LNCAP (cell line): ENCODE measurements around the gene TBC1D1.

Experiments used
- TF ChIP-seq, protein P1 (sequence below): fragments of 450-650 bp; IDR thresholded peaks from 2 replicates; pipeline ENCODE4 v1.5.1; 2017; ENCODE audit warnings: mild to moderate bottlenecking

TBC1D1 gene

DNA sequence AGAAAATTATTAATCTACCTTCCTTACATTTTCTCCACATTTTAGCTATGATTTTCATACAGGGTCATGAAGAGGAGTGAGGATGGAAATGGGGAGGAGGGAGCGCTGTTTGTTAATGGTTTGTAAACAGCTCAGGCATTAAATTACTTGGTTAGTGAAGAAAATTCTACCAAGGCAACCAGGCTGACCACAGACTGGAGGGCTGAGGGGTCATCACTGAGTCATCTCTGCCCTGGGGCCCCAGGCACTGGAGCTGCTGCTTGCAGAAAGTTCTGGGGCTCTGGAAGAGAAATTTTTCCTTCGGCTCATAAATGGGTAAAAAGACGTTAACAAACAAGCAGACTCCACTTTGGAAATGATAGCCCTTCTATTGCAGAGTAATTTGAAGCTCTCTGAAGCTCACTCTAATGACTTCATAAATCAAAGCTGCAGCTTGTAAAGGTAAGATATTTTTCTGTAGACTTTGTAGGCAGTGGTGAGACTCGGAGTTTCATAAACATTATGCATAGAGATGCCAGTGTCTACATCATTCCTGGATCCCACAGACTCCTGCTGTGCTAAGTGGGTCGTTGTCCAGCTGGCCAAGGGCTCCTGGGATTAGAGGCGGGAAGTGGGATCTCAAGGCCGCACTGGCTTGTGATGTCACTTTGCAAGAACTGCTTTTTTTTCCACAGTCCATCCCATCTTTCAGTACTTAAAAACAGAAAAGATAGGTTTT is 228.9 kb downstream of the TBC1D1 start:
- TF ChIP-seq, protein P1, sequence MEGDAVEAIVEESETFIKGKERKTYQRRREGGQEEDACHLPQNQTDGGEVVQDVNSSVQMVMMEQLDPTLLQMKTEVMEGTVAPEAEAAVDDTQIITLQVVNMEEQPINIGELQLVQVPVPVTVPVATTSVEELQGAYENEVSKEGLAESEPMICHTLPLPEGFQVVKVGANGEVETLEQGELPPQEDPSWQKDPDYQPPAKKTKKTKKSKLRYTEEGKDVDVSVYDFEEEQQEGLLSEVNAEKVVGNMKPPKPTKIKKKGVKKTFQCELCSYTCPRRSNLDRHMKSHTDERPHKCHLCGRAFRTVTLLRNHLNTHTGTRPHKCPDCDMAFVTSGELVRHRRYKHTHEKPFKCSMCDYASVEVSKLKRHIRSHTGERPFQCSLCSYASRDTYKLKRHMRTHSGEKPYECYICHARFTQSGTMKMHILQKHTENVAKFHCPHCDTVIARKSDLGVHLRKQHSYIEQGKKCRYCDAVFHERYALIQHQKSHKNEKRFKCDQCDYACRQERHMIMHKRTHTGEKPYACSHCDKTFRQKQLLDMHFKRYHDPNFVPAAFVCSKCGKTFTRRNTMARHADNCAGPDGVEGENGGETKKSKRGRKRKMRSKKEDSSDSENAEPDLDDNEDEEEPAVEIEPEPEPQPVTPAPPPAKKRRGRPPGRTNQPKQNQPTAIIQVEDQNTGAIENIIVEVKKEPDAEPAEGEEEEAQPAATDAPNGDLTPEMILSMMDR: no peak

DNA sequence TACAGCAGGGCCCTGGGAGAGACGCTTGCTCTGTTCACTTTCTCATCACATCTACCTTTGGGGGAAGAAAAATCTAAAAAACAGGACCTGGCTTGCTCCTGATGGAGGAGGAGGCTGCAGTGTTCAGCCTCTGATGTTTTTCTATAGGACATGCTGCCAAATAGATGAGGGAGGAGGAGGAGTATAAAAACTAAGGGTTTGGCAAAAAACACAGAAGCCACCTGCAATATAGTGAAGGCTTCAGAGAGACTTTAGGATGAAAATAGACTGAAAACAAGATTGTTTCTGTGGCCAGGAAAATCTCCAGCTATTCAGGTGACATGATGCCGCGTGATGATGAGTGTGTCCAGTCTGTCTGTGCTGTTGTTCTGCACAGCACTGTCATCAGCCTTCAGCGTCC is 229.9 kb downstream of the TBC1D1 start:
- TF ChIP-seq, protein P1: no peak

DNA sequence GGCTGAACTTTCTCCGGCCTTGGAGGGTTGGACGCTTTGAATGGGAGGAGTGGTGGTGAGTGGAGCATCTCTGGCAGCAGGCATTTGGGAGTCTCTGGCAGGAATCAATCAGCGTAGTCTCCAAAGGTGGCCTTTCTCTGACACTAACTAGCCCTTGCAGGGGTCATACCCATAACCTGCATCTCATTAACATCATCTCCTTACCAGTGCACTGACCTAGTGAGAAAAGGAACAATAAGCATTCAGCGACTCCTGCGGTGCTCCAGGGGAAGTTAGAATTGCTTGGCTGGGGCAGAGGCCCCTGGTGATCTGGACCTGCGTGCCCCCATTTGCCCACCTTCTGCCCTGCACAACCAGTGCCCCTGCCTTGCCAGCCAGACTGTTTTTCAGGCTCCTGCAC is 231.2 kb downstream of the TBC1D1 start:
- TF ChIP-seq, protein P1: no peak

DNA sequence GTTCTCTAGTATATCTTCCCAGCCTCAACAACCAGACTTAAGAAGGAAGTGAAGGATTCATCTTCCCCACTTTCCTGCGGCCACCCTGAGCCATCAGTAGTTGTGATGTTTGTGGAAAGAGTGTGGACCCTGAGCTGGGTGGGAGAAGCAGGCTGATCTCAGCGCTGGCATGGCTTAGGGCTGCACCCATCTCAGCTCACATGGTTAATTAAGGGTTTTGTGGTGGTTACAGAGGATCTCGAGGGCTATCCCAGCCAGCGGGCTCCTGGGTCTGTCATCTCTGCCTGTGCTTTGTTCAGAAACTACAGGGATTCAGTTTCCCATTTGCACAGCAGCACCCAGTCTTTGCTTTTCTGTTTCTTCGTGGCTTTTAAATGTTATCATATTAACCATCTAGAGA is 232.7 kb downstream of the TBC1D1 start:
- TF ChIP-seq, protein P1: no peak

DNA sequence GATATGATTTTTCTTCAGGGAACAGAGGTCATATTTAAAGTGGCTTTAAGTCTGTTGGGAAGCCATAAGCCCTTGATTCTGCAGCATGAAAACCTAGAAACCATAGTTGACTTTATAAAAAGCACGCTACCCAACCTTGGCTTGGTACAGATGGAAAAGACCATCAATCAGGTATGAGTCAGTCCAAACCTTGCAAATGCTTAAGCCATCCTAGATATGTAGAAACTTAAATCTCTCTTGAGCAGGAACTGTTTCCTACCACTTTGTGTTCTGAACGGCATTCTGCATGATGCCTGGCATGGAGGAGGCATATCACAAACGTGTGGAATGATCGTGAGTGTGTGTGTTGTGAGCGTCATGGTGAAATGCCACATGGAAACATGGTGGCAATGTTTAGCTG is 234.1 kb downstream of the TBC1D1 start:
- TF ChIP-seq, protein P1: no peak

DNA sequence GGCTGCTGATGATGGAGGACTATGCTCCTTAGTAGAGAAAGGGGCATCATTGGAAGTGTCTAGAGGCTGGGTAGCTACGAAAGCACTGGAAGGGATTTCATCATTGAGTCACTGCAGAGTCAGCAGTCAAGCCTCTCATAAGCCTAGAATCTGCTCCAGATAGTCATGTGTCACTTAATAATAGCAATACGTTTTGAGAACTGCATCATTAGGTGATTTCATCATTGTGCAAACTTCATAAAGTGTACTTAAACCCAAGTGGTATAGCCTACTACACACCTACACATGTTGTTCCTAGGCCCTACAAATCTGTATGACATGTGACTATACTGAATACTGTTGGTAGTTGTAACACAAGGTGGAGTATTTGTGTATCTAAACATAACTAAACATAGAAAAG is 234.9 kb downstream of the TBC1D1 start:
- TF ChIP-seq, protein P1: no peak

DNA sequence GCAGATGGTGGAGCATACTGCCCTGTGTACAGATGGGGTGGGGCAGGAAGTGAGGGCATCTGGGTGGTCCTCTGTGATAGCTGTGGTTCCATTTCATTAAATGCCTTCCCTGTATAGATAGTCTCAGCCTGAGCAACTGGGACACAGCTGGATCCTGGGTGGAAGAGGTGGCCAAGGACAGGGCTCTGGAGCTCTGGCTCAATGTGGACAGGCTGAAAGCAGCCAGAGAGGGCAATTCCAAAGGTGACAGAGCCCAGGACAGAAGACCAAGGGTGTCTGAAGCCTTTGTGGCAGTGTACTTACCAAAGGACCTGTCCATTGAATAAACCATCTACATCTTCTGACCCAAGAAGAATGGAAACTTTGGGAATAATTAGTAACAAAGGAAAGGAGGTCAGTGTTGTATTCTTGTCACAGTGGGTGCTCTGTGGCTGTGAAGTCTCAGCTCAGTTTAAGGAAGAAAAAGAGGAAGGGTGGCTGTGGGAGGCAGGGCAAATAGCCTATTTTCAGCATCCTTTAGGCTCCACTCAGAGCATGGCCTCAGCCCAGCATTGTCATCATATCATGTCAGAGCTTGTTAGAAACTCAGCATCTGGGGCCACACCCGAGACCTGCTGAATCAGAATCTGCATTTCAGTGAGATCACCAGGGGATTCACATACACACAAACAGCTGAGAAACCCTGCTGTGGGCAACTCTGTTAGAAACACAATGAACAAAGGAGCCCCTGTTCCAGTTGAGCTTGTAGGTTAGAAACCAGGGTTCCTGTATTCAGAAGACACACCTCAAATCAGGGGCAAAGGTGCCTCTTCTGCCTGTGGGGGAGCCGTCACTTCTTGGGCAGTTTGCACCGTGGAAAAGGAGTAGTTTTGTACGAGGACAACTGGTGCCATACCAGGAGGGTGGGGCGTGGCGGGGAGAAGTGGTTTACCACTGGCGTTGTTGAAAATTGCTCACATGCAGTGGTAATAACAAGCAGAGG is 237.9 kb downstream of the TBC1D1 start:
- TF ChIP-seq, protein P1: no peak
